HG03280 (cell line): ENCODE results near the gene CCDC191.

ENCODE experiments used
- ATAC-seq: cut with Tn5 transposase; IDR thresholded peaks from one replicate; pipeline ENCODE4 v1.9.1; 2021; ENCODE audit warnings: mild to moderate bottlenecking, moderate library complexity; ENCODE audit not compliant: unreplicated experiment

CCDC191 gene

GRCh38 chr3:114058646-114059045, 2.3 kb upstream of the CCDC191 start:
- no peak for ATAC-seq

DNA sequence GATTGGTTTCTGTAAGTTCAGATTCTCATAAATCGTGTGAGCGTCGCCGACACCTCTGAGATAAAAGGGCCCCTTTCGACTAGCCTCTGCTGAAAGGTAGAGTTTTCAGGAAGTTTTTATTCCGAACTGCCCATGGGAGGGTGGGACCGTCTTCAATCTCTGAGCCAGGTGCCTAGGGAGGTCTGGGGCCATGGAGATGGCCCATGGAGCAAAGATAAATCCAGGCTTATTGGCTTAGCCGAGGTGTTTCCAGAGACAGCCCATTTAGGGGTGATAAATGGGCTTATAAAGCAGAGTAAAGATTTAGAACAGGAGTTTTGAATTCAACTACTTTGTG, 653 bp upstream of the CCDC191 start:
- peak; percentile 8 for ATAC-seq

DNA sequence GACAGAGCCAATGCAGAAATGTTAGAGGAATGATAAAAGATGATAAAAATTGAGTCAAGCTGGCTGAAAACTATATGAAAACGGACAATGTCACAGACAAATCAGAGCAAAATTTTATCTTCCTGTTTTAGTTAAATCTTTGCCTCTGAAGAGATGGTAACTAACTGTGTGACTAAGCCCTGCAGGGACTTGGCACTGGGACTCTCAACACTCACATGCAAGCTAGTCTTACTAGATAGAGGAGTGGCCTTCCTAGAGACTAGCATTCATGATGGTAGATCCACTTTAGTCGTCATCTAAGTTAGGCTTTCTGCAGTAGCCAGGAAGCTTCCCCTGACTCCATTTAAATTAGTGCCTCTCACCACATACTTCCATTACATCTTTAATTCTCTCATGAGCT, 4.1 kb downstream of the CCDC191 start:
- no peak for ATAC-seq

GRCh38 chr3:114043205-114043604, 13.1 kb downstream of the CCDC191 start:
- no peak for ATAC-seq

GRCh38 chr3:114035896-114036295, 20.4 kb downstream of the CCDC191 start:
- no peak for ATAC-seq

DNA sequence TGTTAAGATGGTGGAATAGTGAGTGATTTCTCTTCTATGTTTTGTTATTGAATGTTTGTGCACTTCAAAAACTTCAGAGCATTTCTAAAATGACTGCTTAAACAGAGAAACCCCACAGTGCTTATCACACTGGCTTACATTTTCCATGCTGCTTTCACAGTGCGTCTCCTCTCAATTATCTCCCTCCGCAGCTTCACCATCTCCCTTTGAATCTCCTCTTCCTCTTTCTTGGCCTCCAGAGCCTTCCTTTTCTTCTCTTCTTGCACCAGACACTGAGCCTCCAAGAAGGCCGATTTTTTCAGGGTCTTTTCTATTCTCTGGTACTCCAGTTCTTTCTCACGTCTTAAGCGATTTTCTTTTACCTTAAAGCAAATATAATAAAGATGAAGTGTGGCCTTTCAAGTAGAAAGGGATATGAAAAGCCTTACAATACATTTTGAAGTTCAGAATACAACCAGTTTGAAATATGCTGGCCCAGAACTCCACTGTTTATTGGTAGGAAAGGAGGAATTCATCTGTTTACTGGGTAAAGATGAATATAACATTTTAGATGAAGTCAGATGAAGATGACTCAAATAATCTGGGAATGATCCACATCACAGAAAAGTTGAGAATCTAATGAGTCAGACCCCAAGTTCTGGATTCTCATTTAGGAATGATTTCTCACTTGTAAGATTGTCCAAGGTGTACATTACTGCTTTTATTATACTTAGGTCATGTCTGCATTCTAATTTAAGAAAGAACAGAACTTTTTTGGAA, 21.4 kb downstream of the CCDC191 start:
- no peak for ATAC-seq

- ATAC-seq = no peak
Observed at GRCh38 chr3:114034211-114034610, 22.1 kb downstream of the CCDC191 start.

DNA sequence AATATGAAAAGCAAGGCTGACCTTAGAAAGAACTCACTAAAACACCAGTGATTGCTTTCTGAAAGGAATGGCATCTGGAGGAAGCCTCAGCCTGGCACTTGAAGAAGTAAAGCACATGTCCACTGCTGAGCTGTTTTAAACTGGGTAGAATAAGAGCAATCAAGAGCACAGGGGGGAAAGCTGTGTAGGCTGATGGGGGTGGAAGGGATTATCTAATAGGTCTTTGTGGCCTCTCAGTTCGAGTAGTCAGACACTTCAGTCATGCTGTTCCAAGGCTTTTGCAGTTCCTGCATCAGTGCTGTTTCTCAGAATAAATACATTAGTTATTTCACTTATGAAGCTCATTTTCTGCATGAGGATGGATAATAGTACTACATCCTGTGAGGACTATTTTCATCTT, 22.6 kb downstream of the CCDC191 start:
- no peak for ATAC-seq

GRCh38 chr3:114026331-114026730, 30.0 kb downstream of the CCDC191 start:
- ATAC-seq = no peak

DNA sequence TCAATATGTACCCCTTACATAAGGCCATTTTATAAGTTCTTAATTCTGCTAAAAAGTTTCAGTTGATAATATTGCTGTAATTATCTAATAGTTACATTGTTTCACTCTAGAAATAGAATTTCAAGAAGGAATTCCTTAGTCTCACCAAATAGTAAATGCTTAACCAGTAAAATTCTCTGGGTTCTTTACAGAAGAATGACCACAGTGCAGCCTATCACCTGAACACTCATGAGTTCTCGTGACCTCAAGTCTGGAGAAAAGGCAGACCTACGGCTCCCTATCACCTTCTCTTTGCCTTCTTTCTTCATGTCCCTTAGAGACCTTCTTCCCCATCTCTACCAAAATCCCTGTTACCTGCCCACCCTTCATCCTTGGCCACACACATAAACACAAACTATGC, 30.9 kb downstream of the CCDC191 start:
- no peak for ATAC-seq

DNA sequence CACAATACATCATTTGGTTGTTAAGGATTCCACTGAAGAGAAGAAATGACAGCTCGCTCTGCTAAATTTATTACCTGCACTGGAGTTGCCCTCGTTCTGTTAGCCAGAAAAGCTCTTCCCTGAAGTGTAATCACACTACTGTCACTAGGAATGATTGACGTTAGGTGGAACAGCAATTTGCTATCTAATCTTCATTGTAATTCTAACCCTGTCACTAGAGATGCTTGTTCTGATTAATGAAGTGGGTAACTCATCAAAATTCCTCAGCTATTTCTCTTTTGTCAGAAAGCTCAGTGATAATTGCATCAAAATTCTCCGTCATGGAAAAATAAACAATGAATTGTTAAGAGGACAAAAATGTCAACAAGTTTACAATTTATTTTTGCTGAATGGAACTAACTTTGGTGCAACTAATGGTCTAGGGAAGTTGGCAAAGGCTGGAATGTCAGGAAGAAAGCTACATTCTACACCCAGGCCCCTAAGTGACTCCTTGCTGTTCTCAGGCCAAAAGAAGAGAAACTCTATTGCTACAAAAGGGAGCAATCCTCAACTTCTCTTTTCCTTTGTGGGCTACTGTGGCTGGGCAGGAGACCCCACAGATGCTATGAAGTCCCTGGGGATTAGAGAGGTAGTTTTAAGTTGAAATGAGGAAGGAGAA, 34.1 kb downstream of the CCDC191 start:
- no peak for ATAC-seq

DNA sequence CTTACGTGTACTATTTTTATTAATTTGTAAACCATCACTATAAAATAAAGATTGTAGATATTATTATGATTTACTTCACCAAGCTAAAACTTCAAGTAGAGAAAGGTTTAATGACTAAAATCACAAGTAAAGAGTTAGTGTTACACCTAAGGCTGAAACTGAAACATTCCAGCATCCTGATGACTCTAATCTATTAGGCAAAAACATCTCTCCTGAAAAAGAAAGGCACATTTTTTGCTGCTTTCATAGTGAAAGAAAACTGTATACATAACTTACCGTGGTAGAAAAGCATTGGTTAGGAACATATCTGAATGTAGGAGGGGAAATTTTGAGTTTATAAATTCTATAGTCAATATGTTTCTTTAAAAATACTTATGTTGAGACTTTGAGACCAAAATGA, 35.4 kb downstream of the CCDC191 start:
- no peak for ATAC-seq

DNA sequence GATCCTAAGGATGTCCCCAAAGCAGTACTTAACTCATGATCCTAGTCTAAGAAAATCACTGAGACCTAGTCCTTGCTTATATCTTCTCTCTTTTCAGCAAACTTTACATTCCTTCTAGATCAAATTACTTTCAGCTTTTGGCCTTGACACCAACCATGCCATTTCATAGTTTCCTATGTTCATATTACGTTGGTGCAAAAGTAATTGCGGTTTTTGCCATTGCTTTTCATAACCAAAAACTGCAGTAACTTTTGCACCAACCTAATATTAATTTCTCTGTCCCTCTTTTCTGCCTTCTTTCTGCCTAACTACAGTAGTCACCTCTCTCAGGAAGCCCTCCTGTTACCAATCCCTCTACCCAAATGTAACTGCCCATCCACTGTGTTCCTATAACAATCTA, 36.8 kb downstream of the CCDC191 start:
- no peak for ATAC-seq

GRCh38 chr3:114014211-114014610, 42.1 kb downstream of the CCDC191 start:
- ATAC-seq = no peak

GRCh38 chr3:114011059-114011797, 45.1 kb downstream of the CCDC191 start:
- peak; percentile 88 for ATAC-seq

- ATAC-seq = peak; percentile 95
Observed at GRCh38 chr3:114005481-114005880, 50.8 kb downstream of the CCDC191 start.

- ATAC-seq = peak; percentile 80
Observed at GRCh38 chr3:113985541-113985940, 70.8 kb downstream of the CCDC191 start.

DNA sequence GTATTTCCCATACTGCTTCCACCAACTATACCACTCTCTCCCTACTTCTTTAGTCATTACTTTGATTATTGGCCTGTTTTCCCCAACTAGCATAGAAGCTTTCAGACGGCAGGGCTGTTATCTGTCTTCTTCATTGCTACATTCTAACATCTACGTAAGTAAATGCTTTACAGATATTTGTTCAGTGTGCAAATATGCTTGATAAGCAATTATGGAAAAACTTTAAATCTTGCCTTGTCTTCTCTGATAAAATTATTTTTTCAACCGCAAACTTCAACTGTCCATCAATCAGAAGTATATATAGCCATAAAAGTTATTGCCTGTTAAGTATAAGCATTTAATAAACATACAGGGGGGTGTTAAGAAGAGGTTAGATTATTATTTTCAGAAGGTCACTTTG, 72.8 kb downstream of the CCDC191 start:
- no peak for ATAC-seq

DNA sequence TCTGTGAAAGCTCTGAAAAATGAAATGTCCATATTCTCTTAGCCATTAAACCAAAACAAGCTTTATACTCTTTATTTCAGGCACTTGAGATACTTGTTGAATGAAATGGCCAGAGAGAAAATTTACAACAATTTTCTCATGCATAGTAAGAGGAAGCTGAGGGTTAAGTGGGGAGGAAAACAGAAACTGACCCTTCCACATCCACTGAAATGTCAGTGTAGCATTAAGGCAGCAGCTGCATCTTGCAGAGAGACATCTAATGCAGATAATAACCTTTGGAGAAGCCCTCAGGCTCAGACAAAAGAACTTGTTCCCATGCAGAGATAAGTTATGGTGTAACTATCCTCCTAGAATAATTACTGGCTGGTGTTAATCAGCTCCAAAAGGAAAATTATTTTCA, 74.5 kb downstream of the CCDC191 start:
- no peak for ATAC-seq

DNA sequence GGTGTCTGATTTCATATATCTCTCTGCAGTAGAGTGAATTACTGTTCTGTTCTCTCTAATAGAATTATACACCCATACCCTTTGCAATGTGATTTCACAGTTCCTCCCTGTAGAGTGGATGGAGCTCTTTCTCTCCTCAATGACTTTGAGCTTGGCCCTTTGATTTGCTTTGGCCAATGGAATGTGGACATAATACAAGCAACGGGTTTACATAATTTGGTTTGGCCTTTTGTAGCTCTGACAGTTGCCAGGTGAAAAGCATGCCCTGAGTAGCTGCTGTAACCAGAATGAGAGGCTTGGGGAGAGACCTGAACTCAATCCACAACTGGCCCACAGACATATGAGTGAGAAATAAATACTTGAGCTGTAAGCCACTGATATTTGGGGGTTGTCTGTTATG, 76.4 kb downstream of the CCDC191 start:
- ATAC-seq = no peak

DNA sequence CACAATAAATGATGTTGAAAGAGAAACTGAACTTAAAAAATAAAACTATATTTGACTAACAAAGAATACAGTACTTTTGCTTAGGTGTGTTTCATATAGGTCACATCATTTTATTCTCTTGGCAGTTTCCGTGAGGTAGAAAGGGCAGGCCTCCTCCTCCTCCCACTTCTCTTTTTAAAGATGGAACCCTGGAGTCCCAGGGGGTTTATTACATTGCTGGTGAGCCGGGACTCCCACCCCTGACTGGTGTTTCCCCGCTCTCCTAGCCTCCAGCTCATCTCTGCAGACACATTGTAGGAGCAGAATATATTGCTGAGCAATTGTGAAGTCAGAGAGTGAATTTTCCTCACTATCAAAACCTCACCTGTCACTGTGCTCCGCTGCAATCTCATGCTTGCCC, 78.5 kb downstream of the CCDC191 start:
- ATAC-seq = no peak

- no peak for ATAC-seq
Observed at GRCh38 chr3:113968986-113969385, 87.3 kb downstream of the CCDC191 start.
